Activated naive CD4-positive, alpha-beta T cell treated with Interleukin-2 at 50 U/mL for 16 hours (primary cell): ENCODE data around the gene CACNA2D1.
"Not testable (repeated sequence)": the region's sequence is repeated elsewhere in the genome, so short reads cannot be mapped to it uniquely, and the experiment has no call there.

Experiments used
- DNase-seq: peaks from one replicate; pipeline ENCODE4 v3.0.0-alpha.2; 2020

CACNA2D1 gene

GRCh38 chr7:82433507-82433906, 10.1 kb downstream of the CACNA2D1 start:
- no peak for DNase-seq

GRCh38 chr7:82432743-82433142, 10.8 kb downstream of the CACNA2D1 start:
- DNase-seq: not testable (repeated sequence)

GRCh38 chr7:82430500-82431465, 12.8 kb downstream of the CACNA2D1 start:
- DNase-seq: no peak

GRCh38 chr7:82429408-82429807, 14.2 kb downstream of the CACNA2D1 start:
- no peak for DNase-seq

- no peak for DNase-seq
Observed at GRCh38 chr7:82428186-82428961, 15.2 kb downstream of the CACNA2D1 start.

GRCh38 chr7:82423446-82423845, 20.1 kb downstream of the CACNA2D1 start:
- DNase-seq: no peak

- no peak for DNase-seq
Observed at GRCh38 chr7:82419200-82419599, 24.4 kb downstream of the CACNA2D1 start.

GRCh38 chr7:82417898-82418297, 25.7 kb downstream of the CACNA2D1 start:
- DNase-seq: no peak

GRCh38 chr7:82416402-82416801, 27.2 kb downstream of the CACNA2D1 start:
- DNase-seq: no peak

GRCh38 chr7:82414389-82414788, 29.2 kb downstream of the CACNA2D1 start:
- no peak for DNase-seq

GRCh38 chr7:82413237-82413636, 30.3 kb downstream of the CACNA2D1 start:
- no peak for DNase-seq

GRCh38 chr7:82411732-82412131, 31.8 kb downstream of the CACNA2D1 start:
- no peak for DNase-seq

GRCh38 chr7:82410461-82410860, 33.1 kb downstream of the CACNA2D1 start:
- no peak for DNase-seq

- no peak for DNase-seq
Observed at GRCh38 chr7:82406937-82407336, 36.6 kb downstream of the CACNA2D1 start.

GRCh38 chr7:82405301-82405700, 38.3 kb downstream of the CACNA2D1 start:
- DNase-seq: no peak

GRCh38 chr7:82404652-82405051, 38.9 kb downstream of the CACNA2D1 start:
- no peak for DNase-seq

GRCh38 chr7:82404094-82404493, 39.5 kb downstream of the CACNA2D1 start:
- no peak for DNase-seq

- DNase-seq: no peak
Observed at GRCh38 chr7:82397879-82398524, 45.6 kb downstream of the CACNA2D1 start.

- DNase-seq: no peak
Observed at GRCh38 chr7:82396343-82396742, 47.2 kb downstream of the CACNA2D1 start.

GRCh38 chr7:82395147-82395546, 48.4 kb downstream of the CACNA2D1 start:
- DNase-seq: no peak

GRCh38 chr7:82393840-82394220, 49.7 kb downstream of the CACNA2D1 start:
- DNase-seq: no peak

GRCh38 chr7:82393076-82393839, 50.3 kb downstream of the CACNA2D1 start:
- no peak for DNase-seq

GRCh38 chr7:82390936-82391335, 52.6 kb downstream of the CACNA2D1 start:
- no peak for DNase-seq
